Uterus (tissue), 4 donors: ENCODE data around the gene PLEKHM2. TPM values are rescaled to one million over a fixed set of nuclear protein-coding genes. Genes with fewer than 3 reads are reported as not detected.
A peak's percentile ranks its signal among the peaks of the same experiment; 100 is the strongest.

Experiments used
- DNase-seq, 2 donors: peaks; one replicate each; pipeline ENCODE4 v3.0.0-alpha.2; 2019 to 2020
- H3K27ac ChIP-seq, 2 donors: fragments of 200-600 bp; sonication (generic); 1 replicate in 1 of 2; 2 replicates in 1 of 2; pipeline ENCODE4 v1.5.1; 2016 to 2018
- H3K27me3 ChIP-seq, 2 donors: fragments of 200-600 bp; sonication (generic); one replicate each; pipeline ENCODE4 v1.5.1; 2018 to 2019; ENCODE audit warnings: control low read depth in 1 of 2
- H3K36me3 ChIP-seq, 2 donors: fragments of 200-600 bp; sonication (generic); one replicate each; pipeline ENCODE4 v1.5.1; 2019; ENCODE audit warnings: control low read depth in 1 of 2
- H3K4me1 ChIP-seq, 2 donors: fragments of 200-600 bp; sonication (generic); one replicate each; pipeline ENCODE4 v1.5.1; 2018 to 2019; ENCODE audit warnings: control low read depth in 1 of 2
- H3K4me3 ChIP-seq, 2 donors: fragments of 200-600 bp; sonication (generic); 1 replicate in 1 of 2; 2 replicates in 1 of 2; pipeline ENCODE4 v1.5.1; 2018 to 2019; ENCODE audit warnings: mild to moderate bottlenecking in 1 of 2
- H3K9me3 ChIP-seq, 2 donors: fragments of 200-600 bp; sonication (generic); one replicate each; pipeline ENCODE4 v1.5.1; 2019; ENCODE audit warnings: control low read depth in 1 of 2
- CTCF ChIP-seq, 4 experiments: fragments of 200-600 bp in 2 of 4; fragments of 450-650 bp in 2 of 4; sonication (generic) in 2 of 4; IDR thresholded peaks; one replicate each; pipeline ENCODE4 v1.5.1; 2016 to 2019; ENCODE audit warnings: antibody characterized with exemption in 4 of 4, mild to moderate bottlenecking in 2 of 4, moderate library complexity in 1 of 4
- POLR2A ChIP-seq, 2 donors: fragments of 450-650 bp; IDR thresholded peaks; one replicate each; pipeline ENCODE4 v1.6.1; 2016; ENCODE audit warnings: antibody characterized with exemption in 2 of 2, mild to moderate bottlenecking in 1 of 2, moderate library complexity in 1 of 2
- intact Hi-C: fragments of 100-400 bp; cut with DNase I; formaldehyde crosslinking; loops from one replicate; pipeline ENCODE4 v1.15.1; 2023; ENCODE audit warnings: low total_unique reads
- total RNA-seq, 4 donors: library from RNA; depleted of rRNA in 3 of 4; stranded (reverse); fragments of >200 nt in 3 of 4; gene quantifications; one replicate each; pipeline versions ENCODE4 v1.1.0 to v1.2.4, GENCODE V29; 2014 to 2023
- donor health status: DM: yes; HTN: yes; CAD: no.

Gene PLEKHM2
- total RNA-seq, 4 donors from 2014 or later, result 21.3 to 70.2 (median 30.7) TPM

DNA sequence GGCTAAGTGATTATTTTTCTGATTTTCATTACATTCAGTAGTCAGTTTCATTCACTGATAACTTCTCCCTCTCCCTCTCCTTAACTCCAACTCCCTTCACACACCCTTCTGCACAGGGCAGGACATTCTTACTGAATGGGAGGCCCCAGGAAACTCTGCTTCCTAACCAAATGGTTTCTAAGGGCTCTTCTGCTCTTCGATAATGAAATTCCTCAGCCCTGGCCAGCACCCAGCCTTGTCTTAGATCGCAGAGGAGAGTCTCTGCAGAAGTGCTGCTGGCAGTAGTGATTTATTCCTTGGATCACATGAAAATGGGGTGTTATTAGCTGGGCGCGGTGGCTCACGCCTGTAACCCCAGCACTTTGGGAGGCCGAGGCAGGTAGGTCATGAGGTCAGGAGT, 16.4 kb downstream of the PLEKHM2 start:
- H3K9me3 ChIP-seq, result no peaks in the 10 kb centered on the region
- TF ChIP-seq CTCF (IDR thresholded peaks at IDR 0.05) (no peak), POLR2A (IDR thresholded peaks at IDR 0.05) (no peak)
- no peaks in the 10 kb centered on the region for H3K27me3 ChIP-seq
- peaks cover 18% of the 10 kb centered on the region in 2 donors for H3K4me1 ChIP-seq
- no peaks in the 10 kb centered on the region for H3K36me3 ChIP-seq
- peak in 1 of 2 donors; percentile 28 for DNase-seq
- intact Hi-C loops, result no loop called here
- no peak overlapping the region for H3K4me3 ChIP-seq
- peak overlapping the region; percentile 1 to 27 for H3K27ac ChIP-seq

DNA sequence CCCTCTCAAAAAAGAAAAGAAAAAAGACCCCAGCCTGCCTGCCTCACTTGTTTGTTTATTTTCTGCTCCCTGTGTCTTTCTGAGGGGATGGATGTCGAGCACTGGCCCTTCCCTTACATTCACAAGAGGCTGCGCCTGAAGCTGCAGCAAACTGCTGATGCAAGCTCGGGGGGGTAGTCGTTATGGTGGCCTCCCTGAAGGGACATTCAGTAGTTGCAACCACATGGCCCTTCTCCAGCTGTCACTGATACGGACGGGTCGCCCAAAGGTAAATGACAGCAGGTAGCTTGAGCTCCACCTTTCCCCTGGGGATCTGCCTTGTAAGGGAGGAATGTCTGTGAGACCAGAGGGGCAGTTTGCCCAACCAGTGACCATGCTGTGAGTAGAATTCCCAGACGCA, 17.7 kb downstream of the PLEKHM2 start:
- no peak for DNase-seq
- TF ChIP-seq CTCF (IDR thresholded peaks at IDR 0.05) (no peak), POLR2A (IDR thresholded peaks at IDR 0.05) (no peak)
- Histone ChIP-seq H3K4me3 (no peak overlapping the region), H3K27ac (peak overlapping the region; percentile 88 to 94), H3K9me3 (no peaks in the 10 kb centered on the region), H3K36me3 (no peaks in the 10 kb centered on the region), H3K4me1 (peaks cover 18% of the 10 kb centered on the region in 2 donors), H3K27me3 (no peaks in the 10 kb centered on the region)
- intact Hi-C loops, result no loop called here

- Histone ChIP-seq H3K27ac (peak overlapping the region; percentile 88 to 94), H3K36me3 (no peaks in the 10 kb centered on the region), H3K9me3 (no peaks in the 10 kb centered on the region), H3K4me3 (no peak overlapping the region), H3K27me3 (no peaks in the 10 kb centered on the region), H3K4me1 (peaks cover 18 to 26% of the 10 kb centered on the region in 2 donors)
- peak in 1 of 2 donors; percentile 37 for DNase-seq
- TF ChIP-seq POLR2A (IDR thresholded peaks at IDR 0.05) (no peak), CTCF (IDR thresholded peaks at IDR 0.05) (peak in 1 of 4 experiments; percentile 19)
- intact Hi-C loops, result no loop called here
Observed at GRCh38 chr1:15702722-15703550, 18.8 kb downstream of the PLEKHM2 start.

DNA sequence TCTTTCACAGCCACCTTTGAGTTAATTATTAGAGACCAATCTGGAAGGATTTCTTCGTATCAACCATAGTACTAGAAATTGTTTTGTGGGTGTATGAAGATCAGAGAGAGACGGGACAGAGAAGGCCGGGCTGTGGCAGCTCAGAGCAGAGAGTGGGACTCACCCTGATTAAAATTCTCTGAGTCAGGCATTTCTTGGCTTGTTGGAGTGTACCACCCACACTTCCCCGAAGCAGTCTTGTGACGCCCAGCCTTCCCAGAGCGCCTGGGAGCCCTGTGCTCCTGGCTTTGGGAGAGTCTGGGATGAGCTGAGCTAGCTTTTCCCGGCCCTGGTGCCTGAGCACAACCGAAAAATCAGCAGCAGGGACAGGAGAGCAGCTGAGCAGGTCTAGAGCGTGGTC, 19.4 kb downstream of the PLEKHM2 start:
- Histone ChIP-seq H3K27ac (peak overlapping the region; percentile 88 to 94), H3K9me3 (no peaks in the 10 kb centered on the region), H3K4me3 (peak overlapping the region in 1 of 2 donors; percentile 17), H3K4me1 (peaks cover 18 to 26% of the 10 kb centered on the region in 2 donors), H3K27me3 (no peaks in the 10 kb centered on the region), H3K36me3 (no peaks in the 10 kb centered on the region)
- DNase-seq, result peak; percentile 86
- intact Hi-C loops, result no loop called here
- peak; percentile 44 to 61 for TF ChIP-seq POLR2A (IDR thresholded peaks at IDR 0.05)
- TF ChIP-seq CTCF (IDR thresholded peaks at IDR 0.05), result no peak

DNA sequence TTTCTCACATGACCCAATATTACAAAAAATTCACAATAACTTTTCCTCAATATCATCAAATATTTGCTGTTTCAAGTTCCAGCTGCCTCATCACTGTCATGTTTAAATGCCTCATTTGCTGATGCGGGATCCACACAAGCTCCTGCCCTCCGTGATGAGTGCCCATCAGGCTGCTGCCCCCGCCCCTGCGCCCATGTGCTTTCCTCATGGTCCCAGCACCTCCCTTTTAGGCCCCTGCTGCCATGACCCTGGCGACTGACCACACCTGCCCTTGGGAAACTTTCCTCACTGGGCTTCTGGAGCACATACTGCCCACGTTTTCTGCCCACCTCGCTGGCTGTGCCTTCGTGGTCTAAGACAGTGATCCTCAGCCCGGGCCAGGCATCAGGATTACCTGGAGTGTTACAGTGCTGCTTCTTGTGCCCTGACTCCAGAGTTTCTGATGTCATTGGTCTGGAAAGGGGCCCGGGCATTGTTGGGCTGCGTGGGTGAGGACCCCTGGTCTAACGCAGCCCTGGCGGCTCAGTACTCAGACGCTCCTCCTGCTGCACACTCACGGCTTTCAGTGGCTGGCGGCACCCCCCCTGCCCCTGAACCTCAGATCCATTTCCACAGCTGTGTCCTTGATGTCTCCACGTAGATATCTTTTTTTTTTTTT, 20.5 kb downstream of the PLEKHM2 start:
- Histone ChIP-seq H3K27ac (peak overlapping the region; percentile 88 to 94), H3K27me3 (no peaks in the 10 kb centered on the region), H3K36me3 (no peaks in the 10 kb centered on the region), H3K4me1 (peaks cover 18 to 26% of the 10 kb centered on the region in 2 donors), H3K4me3 (no peak overlapping the region), H3K9me3 (no peaks in the 10 kb centered on the region)
- DNase-seq, result peak in 1 of 2 donors; percentile 40
- intact Hi-C loops, result no loop called here
- TF ChIP-seq POLR2A (IDR thresholded peaks at IDR 0.05) (no peak), CTCF (IDR thresholded peaks at IDR 0.05) (no peak)
